Measurements from ENCODE around the gene SMIM10. TPM values are rescaled to one million over a fixed set of nuclear protein-coding genes. Genes with fewer than 3 reads are reported as not detected.
"Not testable (repeated sequence)": the region's sequence is repeated elsewhere in the genome, so short reads cannot be mapped to it uniquely, and the experiment has no call there.

Gene SMIM10
- total RNA-seq (2014; rRNA removed; shearing (Covaris generic)) (2.9 and 3.8 TPM in 2 replicates), polyA plus RNA-seq (2016; fragmentation: Nextera tagmentation; extraction: Ambion mirVana) (6.7 and 7.1 TPM in 2 replicates)

GRCh38 chrX:134990801-134991481 lies at the start of gene SMIM10:
Gene SMIM10 (plus strand): TSS chrX:134990991. CDS start chrX:134991096, 105 bp downstream.
- Histone ChIP-seq H3K4me1 (ENCODE audit: insufficient read depth) (peaks cover 15% of the 10 kb centered on the region), H3K27ac (peak within 1 kb of the TSS; percentile 87), H3F3A (ENCODE audit: insufficient read depth) (peaks cover 11% of the 10 kb centered on the region; the same call in 1 of the 2 replicates), H3K4me2 (ENCODE audit: unreplicated experiment) (peak within 1 kb of the TSS; percentile 65), H3K79me2 (ENCODE audit: insufficient read depth) (no peaks in the 10 kb centered on the region), H3K9me3 (ENCODE audit: low read depth) (no peaks in the 10 kb centered on the region), H3K9me2 (ENCODE audit: insufficient read depth) (no peaks in the 10 kb centered on the region), H3K9ac (peak within 1 kb of the TSS; percentile 80), H3K36me3 (ENCODE audit: low read depth) (no peaks in the 10 kb centered on the region), H3K27me3 (replicated peaks; ENCODE audit: insufficient read depth) (no peaks in the 10 kb centered on the region), H4K20me1 (ENCODE audit: insufficient read depth) (no peaks in the 10 kb centered on the region), H2AFZ (peak within 1 kb of the TSS; percentile 94), H3K4me3 (peak within 1 kb of the TSS; percentile 64)
- TF ChIP-seq EZH2phosphoT487 (IDR thresholded peaks at IDR 0.05; ENCODE audit: insufficient read depth, low read depth) (no peak), EZH2 (IDR thresholded peaks at IDR 0.05; ENCODE audit: insufficient read depth, poor library complexity, severe bottlenecking) (no peak)
- 11 to 35% methylated on average over 11 to 45 of the region's 45 CpGs for WGBS, 2 experiments (ENCODE audit: low coverage in 1 of 2, low lambda C conversion rate in 2 of 2, missing lambda C conversion rate in 2 of 2)
- peak; percentile 85 for DNase-seq
- in situ Hi-C loops (cut with MboI), result no loop called here

DNA sequence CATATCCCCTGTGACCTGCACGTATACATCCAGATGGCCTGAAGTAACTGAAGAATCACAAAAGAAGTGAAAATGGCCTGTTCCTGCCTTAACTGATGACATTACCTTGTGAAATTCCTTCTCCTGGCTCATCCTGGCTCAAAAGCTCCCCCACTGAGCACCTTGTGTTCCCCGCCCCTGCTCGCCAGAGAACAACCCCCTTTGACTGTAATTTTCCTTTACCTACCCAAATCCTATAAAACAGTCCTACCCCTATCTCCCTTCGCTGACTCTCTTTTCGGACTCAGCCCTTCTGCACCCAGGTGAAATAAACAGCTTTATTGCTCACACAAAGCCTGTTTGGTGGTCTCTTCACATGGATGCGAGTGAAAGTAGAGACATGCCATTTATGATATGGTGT lies 44.4 kb upstream of the SMIM10 start:
- H3K4me3 ChIP-seq; H4K20me1 ChIP-seq (ENCODE audit: insufficient read depth); H3K9me2 ChIP-seq (ENCODE audit: insufficient read depth); H3K79me2 ChIP-seq (ENCODE audit: insufficient read depth); H3K36me3 ChIP-seq (ENCODE audit: low read depth); H3K9ac ChIP-seq; H2AFZ ChIP-seq; H3K4me2 ChIP-seq (ENCODE audit: unreplicated experiment); in situ Hi-C loops (cut with MboI); H3K9me3 ChIP-seq (ENCODE audit: low read depth); H3F3A ChIP-seq (ENCODE audit: insufficient read depth); H3K4me1 ChIP-seq (ENCODE audit: insufficient read depth); H3K27ac ChIP-seq; DNase-seq; H3K27me3 ChIP-seq (replicated peaks; ENCODE audit: insufficient read depth): not testable (repeated sequence)
- 92 to 93% methylated on average over 5 to 6 of the region's 6 CpGs for WGBS, 2 experiments (ENCODE audit: low coverage in 1 of 2, low lambda C conversion rate in 2 of 2, missing lambda C conversion rate in 2 of 2)

DNA sequence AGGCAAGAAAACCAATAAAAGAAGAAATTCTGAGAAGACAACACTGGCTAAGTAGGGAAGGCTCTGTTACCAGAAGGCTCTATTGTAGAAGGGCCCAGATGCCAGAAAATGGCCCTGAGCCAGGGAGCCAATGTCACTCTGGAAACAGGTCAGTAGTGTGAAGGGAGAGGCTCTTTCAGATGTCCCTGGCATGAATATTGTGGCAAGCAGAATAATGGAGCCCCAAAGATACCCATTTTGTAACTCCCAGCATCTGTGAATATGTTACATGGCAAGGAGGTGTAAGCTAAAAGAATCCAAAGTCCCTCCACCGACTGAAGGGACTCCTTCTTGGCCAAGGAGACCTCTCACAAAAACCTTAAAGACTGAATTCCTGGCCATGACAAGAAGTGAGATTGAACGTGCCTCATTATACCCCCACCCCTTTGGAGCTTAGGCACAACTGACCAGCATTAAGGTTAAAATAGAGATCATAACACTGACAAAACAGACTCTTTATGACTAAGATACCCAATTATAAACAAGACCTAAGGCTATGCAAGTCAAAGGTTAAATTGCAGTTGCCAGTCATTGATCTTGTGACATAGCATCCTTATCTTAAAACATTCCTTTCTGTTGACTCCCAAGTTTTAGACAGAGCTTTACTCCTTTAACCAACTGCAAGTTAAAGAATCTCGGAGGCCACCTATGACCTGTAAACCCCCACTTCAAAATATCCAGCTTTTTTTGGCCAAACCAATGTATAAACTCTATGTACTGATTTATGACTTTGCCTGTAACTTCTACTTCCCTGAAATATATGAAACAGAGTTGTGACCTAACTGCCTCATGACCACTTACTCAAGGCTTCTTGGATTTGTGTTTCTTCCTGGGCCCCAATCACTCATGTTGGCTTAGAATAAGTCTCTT lies 42.2 kb upstream of the SMIM10 start:
- DNase-seq, result peak; percentile 41
- H3K9ac ChIP-seq, result no peak overlapping the region
- H3K36me3 ChIP-seq (ENCODE audit: low read depth), result no peaks in the 10 kb centered on the region
- H3K27ac ChIP-seq, result peak overlapping the region; percentile 41
- H3F3A ChIP-seq (ENCODE audit: insufficient read depth), result no peaks in the 10 kb centered on the region
- in situ Hi-C loops (cut with MboI), result no loop called here
- H3K4me2 ChIP-seq (ENCODE audit: unreplicated experiment), result peak overlapping the region; percentile 9
- H3K27me3 ChIP-seq (replicated peaks; ENCODE audit: insufficient read depth), result no peaks in the 10 kb centered on the region
- H3K9me3 ChIP-seq (ENCODE audit: low read depth), result no peaks in the 10 kb centered on the region
- no peak overlapping the region for H3K4me3 ChIP-seq
- no peaks in the 10 kb centered on the region for H3K9me2 ChIP-seq (ENCODE audit: insufficient read depth)
- H2AFZ ChIP-seq, result no peak overlapping the region
- no peaks in the 10 kb centered on the region for H3K79me2 ChIP-seq (ENCODE audit: insufficient read depth)
- no peak for TF ChIP-seq EZH2 (IDR thresholded peaks at IDR 0.05; ENCODE audit: insufficient read depth, poor library complexity, severe bottlenecking)
- TF ChIP-seq EZH2phosphoT487 (IDR thresholded peaks at IDR 0.05; ENCODE audit: insufficient read depth, low read depth), result no peak
- H3K4me1 ChIP-seq (ENCODE audit: insufficient read depth), result peaks cover 6% of the 10 kb centered on the region; the same call in 1 of the 2 replicates
- H4K20me1 ChIP-seq (ENCODE audit: insufficient read depth), result no peaks in the 10 kb centered on the region
- 19 to 23% methylated on average over 3 of the region's 3 CpGs for WGBS, 2 experiments (ENCODE audit: low coverage in 1 of 2, low lambda C conversion rate in 2 of 2, missing lambda C conversion rate in 2 of 2)

- TF ChIP-seq EZH2 (IDR thresholded peaks at IDR 0.05; ENCODE audit: insufficient read depth, poor library complexity, severe bottlenecking), result no peak
- TF ChIP-seq EZH2phosphoT487 (IDR thresholded peaks at IDR 0.05; ENCODE audit: insufficient read depth, low read depth), result no peak
- no peak overlapping the region for H2AFZ ChIP-seq
- DNase-seq, result peak; percentile 26
- H3K36me3 ChIP-seq (ENCODE audit: low read depth), result no peaks in the 10 kb centered on the region
- no peaks in the 10 kb centered on the region for H3K9me3 ChIP-seq (ENCODE audit: low read depth)
- H3K27me3 ChIP-seq (replicated peaks; ENCODE audit: insufficient read depth), result no peaks in the 10 kb centered on the region
- WGBS, 2 experiments (ENCODE audit: low coverage in 1 of 2, low lambda C conversion rate in 2 of 2, missing lambda C conversion rate in 2 of 2), result 69 to 76% methylated on average over 3 of the region's 3 CpGs
- no peaks in the 10 kb centered on the region for H4K20me1 ChIP-seq (ENCODE audit: insufficient read depth)
- H3F3A ChIP-seq (ENCODE audit: insufficient read depth), result no peaks in the 10 kb centered on the region
- peak overlapping the region; percentile 9 for H3K4me2 ChIP-seq (ENCODE audit: unreplicated experiment)
- in situ Hi-C loops (cut with MboI), result no loop called here
- H3K79me2 ChIP-seq (ENCODE audit: insufficient read depth), result no peaks in the 10 kb centered on the region
- H3K9me2 ChIP-seq (ENCODE audit: insufficient read depth), result no peaks in the 10 kb centered on the region
- H3K4me3 ChIP-seq, result no peak overlapping the region
- H3K27ac ChIP-seq, result peak overlapping the region; percentile 41
- H3K4me1 ChIP-seq (ENCODE audit: insufficient read depth), result peaks cover 6% of the 10 kb centered on the region; the same call in 1 of the 2 replicates
- H3K9ac ChIP-seq, result no peak overlapping the region
Observed at GRCh38 chrX:134949271-134949670, 41.5 kb upstream of the SMIM10 start.
